K562 (cell line): ENCODE results near the gene COX19. TPM values are rescaled to one million over a fixed set of nuclear protein-coding genes. Genes with fewer than 3 reads are reported as not detected.

Source experiments
- ATAC-seq: fragments of 200-7000 bp; cut with Tn5 transposase; 3 replicates; pipeline ENCODE4 v1.9.1; 2020; ENCODE audit warnings: moderate library complexity
- BruUV-seq: library from RNA; stranded (reverse); fragments of 400-500 nt; replicated peaks from 2 replicates; lab custom pipeline; 2021; lab: Mats Ljungman, UMichigan
- CTCF ChIA-PET: fragments of 300-600 bp; formaldehyde crosslinking; extraction: SDS; loops from one replicate; lab custom pipeline; 2021; ENCODE audit warnings: low intra/inter-chr PET ratio; lab: Yijun Ruan, JAX
- POLR2A ChIA-PET: fragments of 300-600, 350-650 bp; sonication (Branson Sonifier 250); formaldehyde crosslinking; extraction: SDS; loops from one replicate; lab custom pipeline; 2021; ENCODE audit warnings: antibody characterized with exemption, inconsistent platforms; lab: Yijun Ruan, JAX
- DNase-seq, 4 experiments: peaks; one replicate each; pipeline versions ENCODE4 v3.0.0 to v3.0.0-alpha.2; 2011 to 2018; ENCODE audit warnings: low spot score in 3 of 4, mixed read lengths in 3 of 4; ENCODE audit errors: extremely low read depth in 1 of 4
- FAIRE-seq: peaks from 2 replicates; lab custom pipeline; 2011; peaks lifted over from hg19 to GRCh38; lab: Jason Lieb, UNC
- H2AFZ ChIP-seq: 2 replicates; pipeline ENCODE4 v1.6.0; 2011; ENCODE audit warnings: low read depth, low read length, control low read depth, inconsistent platforms
- H3K27ac ChIP-seq: fragments of 200-600 bp; 3 replicates; pipeline ENCODE4 v1.8.0; 2011; ENCODE audit warnings: low read depth, mild to moderate bottlenecking, control low read depth, inconsistent platforms, low read length, moderate library complexity, mixed read lengths; ENCODE audit errors: extremely low read depth
- H3K27me3 ChIP-seq, 2 experiments: fragments of 300-600 bp in 1 of 2; 2 replicates in 1 of 2; 3 replicates in 1 of 2; pipeline versions ENCODE4 v1.6.0 to v1.8.0; 2011; ENCODE audit warnings: inconsistent platforms in 2 of 2, low read length in 2 of 2, mild to moderate bottlenecking in 1 of 2, mixed read lengths in 1 of 2, moderate library complexity in 1 of 2; ENCODE audit not compliant: control insufficient read depth in 2 of 2, insufficient read depth in 2 of 2
- H3K36me3 ChIP-seq: fragments of 300-600 bp; 3 replicates; pipeline ENCODE4 v1.8.0; 2011; ENCODE audit warnings: mild to moderate bottlenecking, low read length, inconsistent platforms; ENCODE audit not compliant: control insufficient read depth, insufficient read depth
- H3K4me1 ChIP-seq, 2 experiments: fragments of 200-600 bp in 1 of 2; replicated peaks in 1 of 2; 2 replicates in 1 of 2; 3 replicates in 1 of 2; pipeline versions ENCODE4 v1.5.1 to v1.8.0; 2011; ENCODE audit warnings: inconsistent platforms in 2 of 2, low read length in 2 of 2, mild to moderate bottlenecking in 1 of 2, mixed read lengths in 1 of 2, moderate library complexity in 1 of 2; ENCODE audit not compliant: control insufficient read depth in 2 of 2, insufficient read depth in 2 of 2
- H3K4me2 ChIP-seq: 2 replicates; pipeline ENCODE4 v1.6.1; 2011; ENCODE audit warnings: low read length, control low read depth, inconsistent platforms, mixed read lengths; ENCODE audit not compliant: insufficient read depth
- H3K4me3 ChIP-seq: fragments of 200-600 bp; sonication (generic), shearing (Covaris generic); 2 replicates; pipeline ENCODE4 v1.5.1; 2016; ENCODE audit warnings: control low read depth, inconsistent platforms
- H3K79me2 ChIP-seq: fragments of 200-600 bp; 3 replicates; pipeline ENCODE4 v1.8.0; 2011; ENCODE audit warnings: low read length, inconsistent platforms; ENCODE audit not compliant: control insufficient read depth, insufficient read depth
- H3K9ac ChIP-seq, 2 experiments: 2 replicates each; pipeline versions ENCODE4 v1.6.0 to v1.6.1; 2011; ENCODE audit warnings: low read depth in 2 of 2, low read length in 2 of 2, control low read depth in 1 of 2, inconsistent platforms in 1 of 2, mild to moderate bottlenecking in 1 of 2, mixed read lengths in 1 of 2; ENCODE audit not compliant: insufficient read depth in 1 of 2
- H3K9me1 ChIP-seq: one replicate; pipeline ENCODE4 v1.6.0; 2011; ENCODE audit warnings: inconsistent platforms, mild to moderate bottlenecking, low read length, moderate library complexity; ENCODE audit not compliant: control insufficient read depth, insufficient read depth
- H3K9me3 ChIP-seq: replicated peaks from 2 replicates; pipeline ENCODE4 v1.5.1; 2011; ENCODE audit warnings: low read depth, low read length, inconsistent platforms; ENCODE audit not compliant: control insufficient read depth, insufficient read depth
- H4K20me1 ChIP-seq: replicated peaks from 2 replicates; pipeline ENCODE4 v1.6.1; 2011; ENCODE audit warnings: low read length, inconsistent platforms, mixed read lengths; ENCODE audit not compliant: control insufficient read depth, insufficient read depth
- BRCA1 ChIP-seq, 2 experiments: fragments of 450-650 bp in 1 of 2; sonication (generic) in 1 of 2; formaldehyde crosslinking in 1 of 2; IDR thresholded peaks; 2 replicates each; pipeline versions ENCODE4 v1.5.0 to v1.6.1; 2017 to 2020; ENCODE audit warnings: mild to moderate bottlenecking in 1 of 2, missing genetic modification reagents in 1 of 2
- DDX20 ChIP-seq: fragments of 450-650 bp; IDR thresholded peaks from 2 replicates; pipeline ENCODE4 v1.6.1; 2016; ENCODE audit warnings: missing genetic modification characterization, low read depth, mild to moderate bottlenecking, missing compliant biosample characterization, moderate library complexity
- WGBS: fragments of 100-300 bp; shearing (Covaris generic); methylation state at CpG from one replicate; pipeline ENCODE4 v1.1.6; 2016; ENCODE audit warnings: low coverage, mixed read lengths; ENCODE audit not compliant: insufficient coverage; ENCODE audit errors: missing lambda C conversion rate; 5-methylcytosine and 5-hydroxymethylcytosine counted together
- in situ Hi-C: fragments of 300-500 bp; cut with MboI; formaldehyde crosslinking; loops from 4 replicates; pipeline ENCODE4 v1.15.0; 2018; ENCODE audit warnings: inconsistent platforms, mixed read lengths
- intact Hi-C: fragments of 100-400 bp; cut with micrococcal nuclease; formaldehyde crosslinking; loops from 2 replicates; pipeline ENCODE4 v1.14.2; 2022
- polyA plus RNA-seq, 8 experiments: library from polyadenylated mRNA; depleted of rRNA in 4 of 8; stranded (reverse) in 5 of 8; unstranded in 3 of 8; fragments of >200 nt; fragmentation: Nextera tagmentation in 2 of 8; fragmentation: Illumina TruSeq in 1 of 8; extraction: Ambion mirVana in 2 of 8; extraction: Trizol in 1 of 8; gene quantifications; 2 replicates each; pipeline versions ENCODE4 v1.2.1 to v1.2.3, GENCODE V29; 2011 to 2014; ENCODE audit warnings: inconsistent platforms in 1 of 8, missing spikeins in 1 of 8
- total RNA-seq, 7 experiments: library from RNA; depleted of rRNA in 6 of 7; stranded (reverse); fragments of >200 nt in 6 of 7; fragmentation: Illumina TruSeq in 2 of 7; extraction: Trizol in 2 of 7; gene quantifications; 2 replicates each; pipeline versions ENCODE4 v1.2.1 to v1.2.3, GENCODE V29; 2011 to 2021; ENCODE audit warnings: low replicate concordance in 1 of 7
- TF ChIP-seq, protein P1 (sequence below): fragments of 450-650 bp; IDR thresholded peaks from 2 replicates; pipeline ENCODE4 v1.6.1; 2017; ENCODE audit warnings: mild to moderate bottlenecking, moderate library complexity
- TF ChIP-seq, protein P2 (sequence below): fragments of 250-450 bp; sonication (Bioruptor Pico); IDR thresholded peaks from 2 replicates; pipeline ENCODE4 v1.4.0; 2020; ENCODE audit warnings: mild to moderate bottlenecking

The COX19 gene
- total and polyA plus RNA-seq, 9 of the 15 experiments (the other 6 are each of a cell fraction or from before 2014, with no cell fraction given) = 5.2 to 10.5 (median 7.9) TPM

DNA sequence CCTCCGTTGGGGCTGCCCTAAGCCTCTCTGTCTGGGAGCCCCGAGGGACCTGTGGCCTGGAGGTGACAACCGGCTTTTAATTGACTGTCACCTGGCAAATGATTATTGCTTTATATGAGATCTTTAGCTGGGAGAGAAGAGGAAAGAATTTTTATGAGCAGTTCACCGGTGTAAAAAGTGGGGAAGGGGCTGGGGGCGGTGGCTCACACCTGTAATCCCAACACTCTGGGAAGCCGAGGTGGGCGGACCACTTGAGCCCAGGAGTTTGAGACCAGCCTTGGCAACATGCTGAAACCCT, 2.6 kb upstream of the COX19 start:
- POLR2A ChIA-PET = interaction anchor here (0.6 to 1.4 kb wide), 6 partner anchors 9 to 129 kb away, joined by 3 to 5 read pairs (median 4); no protein-coding TSS in a partner anchor
- Histone ChIP-seq H3K27ac (no peak overlapping the region), H2AFZ (no peak overlapping the region), H3K27me3 (peaks cover 8 to 27% of the 10 kb centered on the region in 2 experiments; a peak in 3 of 5 replicates), H3K9me1 (no peaks in the 10 kb centered on the region), H3K9me3 (no peaks in the 10 kb centered on the region; the same call in 1 of the 2 replicates), H3K9ac (no peak overlapping the region), H4K20me1 (peaks cover 3% of the 10 kb centered on the region; the same call in 1 of the 2 replicates), H3K4me2 (no peak overlapping the region), H3K4me3 (no peak overlapping the region), H3K79me2 (peaks cover 24% of the 10 kb centered on the region), H3K4me1 (peaks cover 5 to 36% of the 10 kb centered on the region in 2 experiments; a peak in 3 of 5 replicates), H3K36me3 (peaks cover 8% of the 10 kb centered on the region; the same call in 2 of the 3 replicates)
- CTCF ChIA-PET = no interaction called here
- 41% methylated on average over 6 of the region's 7 CpGs for WGBS
- no peak for DNase-seq
- intact Hi-C loops = no loop called here
- no peak for FAIRE-seq
- no TSS peak for BruUV-seq
- no peak for ATAC-seq
- in situ Hi-C loops = loop anchor here (25.0 kb wide), 1 partner anchor 184 kb away; the partner anchor contains the start of gene ZFAND2A
- TF ChIP-seq, protein P1, sequence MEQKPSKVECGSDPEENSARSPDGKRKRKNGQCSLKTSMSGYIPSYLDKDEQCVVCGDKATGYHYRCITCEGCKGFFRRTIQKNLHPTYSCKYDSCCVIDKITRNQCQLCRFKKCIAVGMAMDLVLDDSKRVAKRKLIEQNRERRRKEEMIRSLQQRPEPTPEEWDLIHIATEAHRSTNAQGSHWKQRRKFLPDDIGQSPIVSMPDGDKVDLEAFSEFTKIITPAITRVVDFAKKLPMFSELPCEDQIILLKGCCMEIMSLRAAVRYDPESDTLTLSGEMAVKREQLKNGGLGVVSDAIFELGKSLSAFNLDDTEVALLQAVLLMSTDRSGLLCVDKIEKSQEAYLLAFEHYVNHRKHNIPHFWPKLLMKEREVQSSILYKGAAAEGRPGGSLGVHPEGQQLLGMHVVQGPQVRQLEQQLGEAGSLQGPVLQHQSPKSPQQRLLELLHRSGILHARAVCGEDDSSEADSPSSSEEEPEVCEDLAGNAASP = no peak
- no peak for TF ChIP-seq BRCA1 (IDR thresholded peaks at IDR 0.05)
- TF ChIP-seq BRCA1 (CRISPR knock-in tag; IDR thresholded peaks at IDR 0.05) = no peak
- no peak for TF ChIP-seq DDX20 (tag)
- TF ChIP-seq, protein P2, sequence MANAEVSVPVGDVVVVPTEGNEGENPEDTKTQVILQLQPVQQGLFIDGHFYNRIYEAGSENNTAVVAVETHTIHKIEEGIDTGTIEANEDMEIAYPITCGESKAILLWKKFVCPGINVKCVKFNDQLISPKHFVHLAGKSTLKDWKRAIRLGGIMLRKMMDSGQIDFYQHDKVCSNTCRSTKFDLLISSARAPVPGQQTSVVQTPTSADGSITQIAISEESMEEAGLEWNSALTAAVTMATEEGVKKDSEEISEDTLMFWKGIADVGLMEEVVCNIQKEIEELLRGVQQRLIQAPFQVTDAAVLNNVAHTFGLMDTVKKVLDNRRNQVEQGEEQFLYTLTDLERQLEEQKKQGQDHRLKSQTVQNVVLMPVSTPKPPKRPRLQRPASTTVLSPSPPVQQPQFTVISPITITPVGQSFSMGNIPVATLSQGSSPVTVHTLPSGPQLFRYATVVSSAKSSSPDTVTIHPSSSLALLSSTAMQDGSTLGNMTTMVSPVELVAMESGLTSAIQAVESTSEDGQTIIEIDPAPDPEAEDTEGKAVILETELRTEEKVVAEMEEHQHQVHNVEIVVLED (CRISPR knock-in tag) = no peak
